WI38 (cell line): ENCODE results near the gene DZIP1.
"Not testable (repeated sequence)": the region's sequence is repeated elsewhere in the genome, so short reads cannot be mapped to it uniquely, and the experiment has no call there.

ENCODE experiments used
- H3K4me3 ChIP-seq: 2 replicates; pipeline ENCODE4 v1.5.1; 2011; ENCODE audit warnings: low read depth, mild to moderate bottlenecking, control low read depth, low read length
- TF ChIP-seq, protein P1 (sequence below): IDR thresholded peaks from 2 replicates; pipeline ENCODE4 v1.5.1; 2012; ENCODE audit warnings: low read depth, mild to moderate bottlenecking, control low read depth, low read length

DZIP1 gene

DNA sequence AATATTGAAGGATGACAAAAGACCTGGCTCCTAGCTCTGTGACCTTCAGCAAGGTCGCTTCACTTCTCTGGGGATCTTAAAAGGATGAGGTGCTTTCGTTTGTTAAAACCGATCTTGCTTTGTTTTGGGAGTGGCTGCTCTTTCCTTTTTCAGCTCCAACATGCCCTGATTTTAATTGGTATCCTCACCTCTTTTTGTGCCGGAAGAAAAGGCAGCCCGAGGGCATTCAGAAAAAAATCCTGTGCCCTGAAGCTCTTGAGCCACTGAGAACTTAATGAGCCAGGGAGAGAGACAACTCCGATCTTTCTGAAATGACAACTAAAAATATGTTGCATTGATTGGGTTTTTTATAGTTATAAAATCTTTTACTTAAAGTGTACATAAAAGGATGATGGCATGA lies 72.6 kb downstream of the DZIP1 start:
- no peak overlapping the region for H3K4me3 ChIP-seq
- TF ChIP-seq, protein P1, sequence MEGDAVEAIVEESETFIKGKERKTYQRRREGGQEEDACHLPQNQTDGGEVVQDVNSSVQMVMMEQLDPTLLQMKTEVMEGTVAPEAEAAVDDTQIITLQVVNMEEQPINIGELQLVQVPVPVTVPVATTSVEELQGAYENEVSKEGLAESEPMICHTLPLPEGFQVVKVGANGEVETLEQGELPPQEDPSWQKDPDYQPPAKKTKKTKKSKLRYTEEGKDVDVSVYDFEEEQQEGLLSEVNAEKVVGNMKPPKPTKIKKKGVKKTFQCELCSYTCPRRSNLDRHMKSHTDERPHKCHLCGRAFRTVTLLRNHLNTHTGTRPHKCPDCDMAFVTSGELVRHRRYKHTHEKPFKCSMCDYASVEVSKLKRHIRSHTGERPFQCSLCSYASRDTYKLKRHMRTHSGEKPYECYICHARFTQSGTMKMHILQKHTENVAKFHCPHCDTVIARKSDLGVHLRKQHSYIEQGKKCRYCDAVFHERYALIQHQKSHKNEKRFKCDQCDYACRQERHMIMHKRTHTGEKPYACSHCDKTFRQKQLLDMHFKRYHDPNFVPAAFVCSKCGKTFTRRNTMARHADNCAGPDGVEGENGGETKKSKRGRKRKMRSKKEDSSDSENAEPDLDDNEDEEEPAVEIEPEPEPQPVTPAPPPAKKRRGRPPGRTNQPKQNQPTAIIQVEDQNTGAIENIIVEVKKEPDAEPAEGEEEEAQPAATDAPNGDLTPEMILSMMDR, result no peak

GRCh38 chr13:95570016-95570415 lies 74.5 kb downstream of the DZIP1 start:
- H3K4me3 ChIP-seq, result no peak overlapping the region
- TF ChIP-seq, protein P1, result no peak

DNA sequence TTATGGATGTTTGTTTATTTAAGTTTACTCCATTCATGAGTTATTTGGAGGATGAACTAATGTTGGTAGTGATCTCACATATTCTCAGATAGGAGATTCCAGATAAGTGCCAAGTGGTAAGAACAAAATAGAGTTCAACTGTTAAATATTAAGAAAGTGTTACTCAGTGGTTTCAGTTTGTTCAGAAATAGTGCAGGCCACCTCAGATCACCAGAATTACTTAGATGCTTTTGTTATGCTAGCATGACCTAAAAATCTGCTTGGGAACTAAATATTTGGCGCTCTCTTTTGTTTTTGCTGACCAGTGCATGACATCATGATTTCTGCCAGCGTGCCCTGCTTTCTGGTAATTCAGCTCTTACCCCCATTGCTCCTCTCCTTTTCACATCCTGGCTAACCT lies 76.4 kb downstream of the DZIP1 start:
- no peak overlapping the region for H3K4me3 ChIP-seq
- TF ChIP-seq, protein P1, result no peak

GRCh38 chr13:95565758-95566157 lies 78.7 kb downstream of the DZIP1 start:
- H3K4me3 ChIP-seq, result not testable (repeated sequence)

DNA sequence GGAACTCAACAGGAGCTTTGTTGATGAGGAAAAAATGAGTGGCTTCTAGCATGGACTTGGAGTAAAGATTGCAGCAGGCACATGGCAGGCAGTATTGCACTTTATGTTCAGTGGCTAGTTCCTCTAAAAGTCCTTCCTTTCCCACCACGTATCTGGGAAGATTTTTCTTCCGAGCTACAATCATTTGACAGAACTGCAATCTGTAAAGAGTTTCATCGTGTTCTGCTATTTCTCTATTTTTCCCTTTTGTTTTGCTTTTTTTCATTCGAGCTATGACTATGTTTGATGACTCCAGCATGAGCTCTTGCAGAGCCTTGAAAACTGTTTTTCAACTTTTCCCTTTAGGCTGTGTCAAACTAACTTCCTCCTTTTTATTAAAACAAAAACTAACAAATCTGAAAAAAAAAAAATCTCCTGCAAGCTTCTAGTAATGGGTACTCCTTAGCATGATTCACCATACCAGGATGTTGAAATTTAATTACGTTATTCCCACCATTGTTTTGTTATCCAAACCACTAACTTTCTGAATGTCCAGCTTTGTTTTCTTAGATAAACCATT lies 79.7 kb downstream of the DZIP1 start:
- TF ChIP-seq, protein P1, result no peak
- no peak overlapping the region for H3K4me3 ChIP-seq

GRCh38 chr13:95564091-95564490 lies 80.4 kb downstream of the DZIP1 start:
- H3K4me3 ChIP-seq, result no peak overlapping the region
- TF ChIP-seq, protein P1, result no peak

DNA sequence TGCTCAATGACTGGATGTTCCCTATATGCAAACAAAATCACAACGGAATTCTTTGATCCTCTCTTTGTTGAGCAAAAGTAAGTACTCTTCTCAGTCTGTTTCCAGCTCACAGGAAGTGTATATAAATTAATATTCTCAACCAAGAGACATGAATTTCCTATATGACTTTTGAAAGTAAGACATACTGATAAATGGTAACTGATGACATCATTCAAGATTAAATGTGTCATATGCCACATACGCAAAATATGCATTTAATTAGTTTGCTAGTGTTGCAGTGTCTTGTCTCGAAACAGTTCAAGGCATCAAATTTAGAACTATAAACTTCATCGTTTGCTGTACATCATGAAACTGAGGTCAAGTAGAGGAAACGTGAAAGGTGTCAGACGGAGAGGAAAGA lies 84.1 kb downstream of the DZIP1 start:
- TF ChIP-seq, protein P1, result no peak
- no peak overlapping the region for H3K4me3 ChIP-seq

DNA sequence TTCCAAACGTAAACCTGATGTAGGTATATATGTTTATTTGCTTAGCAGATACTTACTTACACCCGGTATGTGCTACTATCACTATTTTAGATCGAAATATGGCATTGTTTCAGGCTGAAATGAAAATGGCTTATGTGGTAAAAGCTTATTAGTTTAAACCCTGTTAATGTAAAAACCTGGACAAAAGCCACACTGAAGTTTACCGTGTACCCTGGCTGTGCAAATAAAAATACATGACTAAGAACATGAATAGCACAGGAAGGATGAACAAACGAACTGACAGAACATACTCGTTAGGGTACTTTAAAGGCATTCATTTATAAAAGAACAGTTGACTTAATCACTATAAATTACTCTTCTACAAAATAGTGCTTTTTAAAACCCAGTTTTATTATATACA lies 85.4 kb downstream of the DZIP1 start:
- TF ChIP-seq, protein P1, result no peak
- no peak overlapping the region for H3K4me3 ChIP-seq
